Activated gamma-delta T cell (primary cell): ENCODE measurements around the gene SLBP.

ENCODE experiments used
- DNase-seq: peaks from one replicate; lab custom pipeline; 2025; lab: John Stamatoyannopoulos, UW

SLBP gene

GRCh38 chr4:1749370-1749769 lies 37.3 kb upstream of the SLBP start:
- DNase-seq, result no peak

- DNase-seq, result peak; percentile 48
Measured at GRCh38 chr4:1748465-1748995, 36.4 kb upstream of the SLBP start.

DNA sequence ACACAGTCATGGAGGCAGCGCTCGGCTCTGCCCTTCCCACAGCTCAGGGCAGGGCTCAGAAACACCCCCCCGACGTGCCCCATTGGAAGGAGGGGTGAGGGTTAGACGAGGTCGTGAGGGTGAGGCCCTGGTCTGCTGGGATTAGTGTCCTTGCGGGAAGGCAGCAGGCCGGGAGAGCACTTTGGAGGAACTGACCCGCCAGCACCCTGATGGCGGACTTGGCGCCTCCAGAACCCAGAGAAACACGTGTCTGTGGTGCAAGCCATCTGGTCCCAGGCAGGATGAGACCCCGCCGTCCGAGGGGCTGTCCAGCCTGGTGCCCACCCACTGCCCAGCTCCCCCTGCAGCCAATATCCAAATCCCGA lies 35.5 kb upstream of the SLBP start:
- DNase-seq, result no peak

DNA sequence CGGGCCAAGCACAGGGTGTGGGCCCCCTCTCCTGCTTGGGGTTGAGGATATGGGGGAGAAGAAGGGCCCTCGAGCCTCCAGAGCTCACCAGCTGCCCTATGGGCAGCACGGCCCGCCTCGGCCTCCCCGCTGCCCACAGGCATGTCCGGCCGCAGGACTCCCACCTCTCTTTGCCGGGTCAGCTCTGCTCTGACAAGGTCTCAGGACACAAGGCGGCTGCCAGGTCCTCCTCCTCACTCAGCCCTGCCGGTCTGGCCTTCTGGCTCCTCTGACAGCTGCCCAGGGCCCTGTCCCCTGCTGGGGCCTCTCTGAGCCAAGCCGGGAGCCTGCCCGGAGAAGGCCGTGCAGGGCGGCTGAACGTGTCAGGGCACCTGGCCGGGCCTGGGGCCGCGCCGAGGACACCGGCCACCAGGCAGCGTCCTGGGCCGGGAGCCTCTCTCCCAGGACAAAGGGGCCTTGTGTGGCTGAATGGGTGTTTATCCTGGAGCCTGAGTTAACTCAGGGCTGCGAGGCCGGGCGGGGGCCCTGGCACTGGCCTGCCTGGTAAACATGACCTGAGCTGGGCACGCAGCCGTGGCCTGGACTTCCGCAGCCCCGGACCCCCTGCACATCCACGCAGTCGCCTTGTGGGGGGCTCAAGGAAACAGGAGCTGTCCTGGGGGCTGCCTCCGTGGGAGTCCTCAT lies 34.9 kb upstream of the SLBP start:
- no peak for DNase-seq

DNA sequence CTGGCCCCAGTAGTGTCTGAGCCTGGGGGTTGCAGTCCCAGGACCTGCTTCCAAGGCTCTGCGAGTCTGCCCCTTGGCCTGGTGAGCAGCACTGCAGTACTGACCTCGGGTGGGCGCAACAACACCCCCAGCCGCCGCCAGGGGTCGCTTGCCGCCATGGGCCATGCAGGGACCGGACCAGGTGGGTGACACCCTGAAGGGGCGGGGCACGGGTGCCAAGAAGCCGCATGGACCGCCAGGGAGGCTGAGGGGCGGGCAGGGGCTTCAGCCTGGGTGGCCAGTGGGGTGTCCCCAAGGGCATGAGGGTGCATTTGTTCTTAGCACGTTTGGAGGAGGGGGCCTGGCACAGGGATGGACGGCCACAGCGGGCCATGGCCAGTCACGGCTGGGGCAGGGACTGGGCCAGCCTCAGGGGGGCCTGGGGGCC lies 34.2 kb upstream of the SLBP start:
- peak; percentile 46 for DNase-seq

- DNase-seq, result no peak
Measured at GRCh38 chr4:1745697-1746096, 33.6 kb upstream of the SLBP start.

- no peak for DNase-seq
Measured at GRCh38 chr4:1745165-1745564, 33.0 kb upstream of the SLBP start.

- DNase-seq, result no peak
Measured at GRCh38 chr4:1744552-1744951, 32.4 kb upstream of the SLBP start.

- no peak for DNase-seq
Measured at GRCh38 chr4:1743975-1744374, 31.9 kb upstream of the SLBP start.

- no peak for DNase-seq
Measured at GRCh38 chr4:1743551-1743950, 31.4 kb upstream of the SLBP start.

GRCh38 chr4:1741208-1741607 lies 29.1 kb upstream of the SLBP start:
- no peak for DNase-seq

GRCh38 chr4:1740021-1740545 lies 28.0 kb upstream of the SLBP start:
- no peak for DNase-seq

GRCh38 chr4:1739358-1739757 lies 27.2 kb upstream of the SLBP start:
- DNase-seq, result no peak

DNA sequence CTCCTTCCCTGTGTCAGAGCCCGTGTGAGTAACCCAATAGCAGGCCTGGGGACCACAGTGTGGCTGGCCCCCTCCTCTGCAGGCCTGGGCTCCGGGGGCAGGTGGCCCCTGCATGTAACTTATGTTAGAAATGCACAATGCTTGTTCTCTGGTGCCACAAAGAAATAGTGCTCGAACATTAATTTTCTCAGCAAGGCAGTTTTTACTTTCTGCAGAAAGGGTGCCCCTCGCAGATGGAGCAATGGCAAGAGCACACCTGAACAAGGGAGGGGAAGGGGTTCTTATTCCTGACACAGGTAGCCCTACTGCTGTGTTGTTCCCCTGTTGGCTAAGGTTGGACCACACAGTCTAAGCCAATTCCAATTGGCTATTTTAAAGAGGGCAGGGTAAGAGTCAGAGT lies 26.3 kb upstream of the SLBP start:
- no peak for DNase-seq

GRCh38 chr4:1737666-1738065 lies 25.5 kb upstream of the SLBP start:
- no peak for DNase-seq

GRCh38 chr4:1736812-1737211 lies 24.7 kb upstream of the SLBP start:
- DNase-seq, result no peak

DNA sequence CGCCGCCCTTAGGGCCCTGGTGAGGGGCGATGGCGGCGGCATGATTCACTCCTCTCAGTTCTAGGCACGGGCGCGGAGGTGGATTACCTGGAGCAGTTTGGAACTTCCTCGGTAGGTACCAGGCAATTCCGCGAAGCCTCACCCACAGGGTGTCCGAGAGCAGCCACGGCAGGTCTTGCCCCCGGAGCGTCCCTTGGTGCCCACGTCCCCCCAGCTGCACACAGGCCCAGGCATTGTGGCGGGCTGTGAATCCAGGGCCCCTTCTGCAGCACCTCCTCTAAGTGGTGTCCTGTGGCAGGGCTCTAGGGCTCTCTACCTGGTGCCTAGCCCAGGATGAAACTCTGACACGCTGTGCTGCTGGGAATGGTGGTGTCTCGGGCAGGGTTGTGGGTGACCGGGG lies 23.1 kb upstream of the SLBP start:
- no peak for DNase-seq

DNA sequence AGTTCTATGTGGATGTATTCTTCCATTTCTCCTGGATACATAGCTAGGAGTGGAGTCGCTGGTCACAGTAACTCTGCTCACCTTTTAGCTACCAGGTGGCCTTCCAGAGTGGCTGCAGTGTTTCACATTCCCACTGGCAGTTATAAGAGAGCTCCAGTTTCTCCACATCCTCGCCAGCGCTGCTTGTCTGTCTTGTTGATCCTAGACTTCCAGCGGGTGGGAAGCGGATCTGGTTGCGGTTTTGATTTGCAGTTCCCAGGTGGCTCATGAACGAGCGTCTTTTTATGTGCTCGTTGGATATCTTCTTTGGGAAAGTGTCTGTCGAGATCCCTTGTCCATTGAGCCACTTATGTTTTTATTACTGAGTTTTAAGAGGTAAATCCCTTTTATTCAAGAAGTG lies 20.8 kb upstream of the SLBP start:
- DNase-seq, result no peak

GRCh38 chr4:1731180-1731579 lies 19.1 kb upstream of the SLBP start:
- no peak for DNase-seq

GRCh38 chr4:1730532-1731135 lies 18.5 kb upstream of the SLBP start:
- DNase-seq, result no peak

DNA sequence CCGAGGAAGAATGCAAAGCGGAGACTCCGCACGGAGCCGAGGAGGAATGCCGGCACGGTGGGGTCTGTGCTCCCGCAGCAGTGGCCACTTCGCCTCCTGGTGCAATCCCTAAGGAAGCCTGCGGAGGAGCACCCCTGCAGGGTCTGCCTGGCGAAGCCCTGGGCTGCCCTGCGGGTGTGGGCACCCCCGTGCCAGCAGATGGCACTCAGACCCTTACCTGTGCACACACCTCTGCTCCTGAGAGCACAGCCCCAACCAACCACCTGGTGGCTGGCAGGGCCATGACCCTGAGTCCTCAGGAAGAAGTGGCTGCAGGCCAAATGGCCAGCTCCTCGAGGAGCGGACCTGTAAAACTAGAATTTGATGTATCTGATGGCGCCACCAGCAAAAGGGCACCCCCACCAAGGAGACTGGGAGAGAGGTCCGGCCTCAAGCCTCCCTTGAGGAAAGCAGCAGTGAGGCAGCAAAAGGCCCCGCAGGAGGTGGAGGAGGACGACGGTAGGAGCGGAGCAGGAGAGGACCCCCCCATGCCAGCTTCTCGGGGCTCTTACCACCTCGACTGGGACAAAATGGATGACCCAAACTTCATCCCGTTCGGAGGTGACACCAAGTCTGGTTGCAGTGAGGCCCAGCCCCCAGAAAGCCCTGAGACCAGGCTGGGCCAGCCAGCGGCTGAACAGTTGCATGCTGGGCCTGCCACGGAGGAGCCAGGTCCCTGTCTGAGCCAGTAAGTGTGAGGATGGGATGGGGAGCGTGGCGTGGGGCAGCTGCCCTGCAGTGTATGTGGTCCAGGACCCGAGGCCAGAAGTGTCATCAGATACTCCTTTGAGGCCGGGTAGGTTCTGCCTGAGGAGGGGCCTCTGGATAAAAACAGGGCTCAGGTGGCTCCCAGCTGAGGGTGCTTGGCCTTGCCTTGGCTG lies 16.2 kb upstream of the SLBP start:
- no peak for DNase-seq
